SKM-1 (cell line): ENCODE results near the gene IFFO2.

ENCODE experiments used
- DNase-seq: peaks from one replicate; lab custom pipeline; 2025; ENCODE audit not compliant: unreplicated experiment; lab: John Stamatoyannopoulos, UW

The IFFO2 gene

DNA sequence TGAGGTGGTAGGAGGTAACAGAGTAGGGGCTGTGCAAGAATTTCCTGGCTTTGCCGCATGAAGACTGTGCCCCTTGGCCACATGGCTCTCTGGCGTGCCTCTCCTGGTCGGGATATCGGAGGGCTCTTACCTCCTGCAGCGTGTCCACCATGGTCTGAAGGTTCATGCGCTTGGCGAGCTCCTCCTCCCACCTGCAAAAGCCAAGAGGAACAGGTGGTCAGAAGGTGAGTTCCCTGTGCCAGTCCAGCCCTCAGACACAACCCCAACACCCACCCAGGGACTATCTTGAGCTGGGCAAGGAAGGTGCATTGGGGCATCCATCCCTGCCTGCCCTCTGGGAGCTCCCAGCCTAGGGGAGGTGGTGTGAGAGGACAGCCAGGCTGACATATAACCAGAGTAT, 35.5 kb downstream of the IFFO2 start:
- DNase-seq, result no peak

DNA sequence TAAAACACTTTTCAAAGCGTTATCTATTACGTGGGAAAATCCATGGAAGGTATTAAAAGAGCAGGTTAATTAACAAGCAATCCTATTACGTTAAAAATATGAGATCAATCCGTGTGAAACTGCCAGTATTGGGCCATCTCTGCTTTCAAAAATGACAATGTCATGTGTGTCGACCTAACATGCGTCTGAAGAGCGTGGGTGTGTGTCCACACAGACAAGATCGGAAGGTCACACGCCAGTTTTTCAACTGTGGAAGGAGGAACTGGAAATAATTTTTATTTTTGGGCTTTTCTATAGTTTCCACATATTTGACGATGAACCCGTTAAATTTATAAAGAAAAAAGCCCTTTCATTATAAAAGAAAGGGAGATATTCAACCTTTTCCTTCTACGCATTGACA, 36.5 kb downstream of the IFFO2 start:
- no peak for DNase-seq

DNA sequence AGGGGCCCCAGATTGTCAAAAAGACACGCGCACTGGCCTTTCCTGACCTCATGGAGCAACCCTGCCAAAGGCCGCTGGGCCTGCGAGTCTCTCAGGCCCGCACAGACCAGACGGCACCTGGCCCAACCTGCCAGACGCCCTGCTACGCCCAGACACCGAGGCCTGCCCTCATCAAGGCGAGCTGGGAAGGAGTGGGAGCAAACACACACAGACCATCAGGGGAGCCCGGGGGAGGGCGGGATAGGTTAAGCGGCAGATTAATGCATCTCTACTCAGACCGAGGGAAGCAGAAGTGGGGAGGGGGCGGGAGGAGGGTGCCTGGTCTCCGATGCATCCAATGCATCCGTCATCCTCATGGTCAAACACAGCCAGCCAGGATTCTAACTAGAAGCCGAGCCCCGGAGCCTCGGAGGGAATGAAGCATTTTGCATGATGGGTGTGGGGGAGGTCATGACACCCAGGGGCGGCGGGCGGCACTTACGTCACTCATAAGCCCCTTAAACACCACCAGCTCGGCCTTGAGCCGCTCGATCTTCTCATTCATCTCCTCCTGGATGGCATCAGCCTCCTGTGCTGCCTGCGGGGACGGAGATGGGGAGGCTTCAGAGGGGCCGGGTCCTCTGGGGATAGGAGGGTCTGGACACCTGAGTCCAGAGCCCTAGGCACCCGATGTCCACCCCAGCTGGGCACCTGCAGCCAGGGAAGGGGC, 37.1 kb downstream of the IFFO2 start:
- DNase-seq, result no peak

DNA sequence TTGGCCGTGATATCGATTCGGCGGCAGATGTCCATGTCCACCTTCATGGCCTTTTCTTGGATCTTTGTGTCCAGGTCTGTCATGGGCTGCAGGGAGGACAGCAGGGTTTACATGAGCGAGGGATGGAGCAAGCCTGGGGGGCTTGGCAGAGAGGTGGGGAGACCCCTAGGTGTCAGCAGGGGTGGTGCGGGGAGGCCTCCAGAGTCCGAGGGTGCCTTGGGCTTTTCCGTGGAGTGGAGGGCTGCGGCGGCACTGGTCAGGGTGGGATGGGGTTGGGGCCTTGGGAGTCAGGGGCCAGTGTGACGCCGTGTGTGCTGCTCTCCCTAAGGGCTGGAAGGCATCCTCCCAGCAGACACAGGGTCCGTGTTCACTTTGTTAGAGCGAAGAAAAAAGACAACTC, 38.1 kb downstream of the IFFO2 start:
- no peak for DNase-seq

DNA sequence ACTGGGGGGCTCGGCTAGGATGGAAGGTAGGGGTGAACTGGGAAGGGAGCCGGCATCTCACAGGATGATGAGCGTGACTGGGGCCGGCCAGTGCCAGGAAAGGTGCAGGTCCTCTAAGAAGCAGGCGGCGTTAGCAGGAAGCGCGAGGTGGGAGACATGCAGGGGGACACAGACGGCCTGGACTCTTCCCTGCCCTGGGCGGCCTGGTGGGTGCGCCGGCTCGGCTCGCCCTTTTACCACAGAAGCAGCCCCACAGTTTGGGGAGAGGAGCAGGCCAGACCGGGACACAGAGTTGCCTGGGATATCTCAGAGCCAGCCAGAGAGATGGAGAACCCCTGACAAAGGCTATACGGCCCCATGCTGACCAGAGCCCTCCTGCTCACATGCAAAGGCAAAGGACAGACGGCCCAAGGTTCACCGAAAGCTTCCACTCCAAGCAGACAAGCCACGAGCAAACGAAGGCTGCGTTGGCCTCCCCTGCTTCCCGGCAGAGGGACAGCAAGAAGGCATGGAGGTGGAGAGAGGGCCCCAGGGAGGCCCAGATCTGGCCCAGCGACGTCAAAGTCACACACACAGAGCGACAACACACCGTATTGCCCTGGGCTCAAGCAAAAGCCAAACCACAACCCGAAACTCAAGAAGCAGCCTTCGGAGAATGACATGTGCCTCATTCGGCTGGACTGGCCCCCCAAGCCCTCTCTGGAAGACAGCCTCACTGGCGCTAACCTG, 39.2 kb downstream of the IFFO2 start:
- no peak for DNase-seq

DNA sequence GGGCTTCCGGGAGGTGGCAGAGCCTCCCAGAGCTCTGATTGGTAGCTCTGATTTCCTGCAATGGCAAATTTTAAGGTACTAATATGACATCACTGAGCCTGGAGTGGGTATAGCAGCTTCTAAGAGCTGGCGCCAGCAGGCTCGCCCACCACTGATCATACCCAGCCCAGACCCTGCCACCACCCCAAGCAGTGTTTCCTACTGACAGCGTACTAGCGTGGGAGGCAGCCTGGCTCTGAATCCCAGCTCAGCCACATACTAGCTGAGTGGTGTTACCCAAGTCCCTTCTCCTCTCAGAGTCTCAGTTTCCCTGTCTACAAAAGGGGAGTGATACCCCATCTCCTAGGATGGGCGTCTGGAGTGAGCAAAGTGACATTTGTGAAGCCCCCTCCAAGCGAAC, 41.1 kb downstream of the IFFO2 start:
- DNase-seq, result no peak

DNA sequence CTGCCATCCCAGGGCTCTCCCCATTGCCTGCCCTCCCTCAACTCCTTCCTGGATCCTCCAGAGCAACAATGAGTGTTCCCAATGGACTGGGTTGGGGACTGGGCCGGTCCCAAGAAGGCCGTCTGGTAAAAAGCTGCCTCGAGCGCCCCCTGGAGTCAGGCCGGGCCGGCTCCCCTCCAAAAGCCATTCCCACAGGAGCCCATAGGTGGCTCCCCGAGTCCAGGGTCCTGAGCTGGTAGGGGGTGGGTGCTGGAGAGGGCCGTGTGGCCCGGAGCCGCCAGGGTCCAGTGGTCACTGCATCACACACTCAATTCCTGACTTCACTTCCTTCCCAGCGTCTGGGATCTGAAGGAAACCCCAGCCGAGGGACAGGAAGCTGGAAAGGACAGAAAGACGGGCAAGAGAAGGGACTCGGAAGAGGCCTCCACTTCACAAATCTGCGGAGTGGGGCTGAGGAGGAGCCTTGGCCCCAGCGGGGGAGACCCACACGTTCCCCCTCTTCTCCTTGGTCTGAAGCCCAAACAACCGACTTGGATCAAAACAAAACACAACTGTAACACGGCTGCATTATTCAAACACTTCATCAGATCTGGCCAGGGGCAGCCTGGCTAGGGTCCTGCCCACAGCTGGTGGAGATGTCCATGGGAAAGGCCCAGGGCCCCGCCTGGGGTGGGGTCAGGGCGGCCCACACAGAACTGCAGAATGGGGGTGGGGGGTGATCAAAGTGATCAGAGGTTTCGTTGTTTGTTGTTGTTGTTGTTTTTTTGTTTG, 43.2 kb downstream of the IFFO2 start:
- peak; percentile 17 for DNase-seq

DNA sequence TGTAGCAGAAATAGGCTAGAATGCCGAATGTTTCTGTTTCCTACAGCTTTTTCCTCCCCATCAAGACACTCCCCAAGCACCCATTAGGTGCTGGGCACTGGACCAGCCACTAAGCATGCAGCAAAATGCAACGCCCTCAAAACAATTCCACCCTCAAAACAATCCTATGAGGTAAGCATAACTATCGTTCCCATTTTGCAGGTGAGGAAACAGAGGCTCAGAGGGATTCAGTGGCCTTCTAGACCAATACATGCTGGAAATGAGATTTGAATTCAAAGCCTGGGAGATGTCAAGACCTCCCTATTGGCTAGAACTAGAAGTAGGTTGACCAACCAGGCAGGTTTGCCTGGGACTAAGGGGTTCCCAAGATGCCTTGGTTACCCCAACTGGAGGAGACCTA, 43.9 kb downstream of the IFFO2 start:
- DNase-seq, result no peak

DNA sequence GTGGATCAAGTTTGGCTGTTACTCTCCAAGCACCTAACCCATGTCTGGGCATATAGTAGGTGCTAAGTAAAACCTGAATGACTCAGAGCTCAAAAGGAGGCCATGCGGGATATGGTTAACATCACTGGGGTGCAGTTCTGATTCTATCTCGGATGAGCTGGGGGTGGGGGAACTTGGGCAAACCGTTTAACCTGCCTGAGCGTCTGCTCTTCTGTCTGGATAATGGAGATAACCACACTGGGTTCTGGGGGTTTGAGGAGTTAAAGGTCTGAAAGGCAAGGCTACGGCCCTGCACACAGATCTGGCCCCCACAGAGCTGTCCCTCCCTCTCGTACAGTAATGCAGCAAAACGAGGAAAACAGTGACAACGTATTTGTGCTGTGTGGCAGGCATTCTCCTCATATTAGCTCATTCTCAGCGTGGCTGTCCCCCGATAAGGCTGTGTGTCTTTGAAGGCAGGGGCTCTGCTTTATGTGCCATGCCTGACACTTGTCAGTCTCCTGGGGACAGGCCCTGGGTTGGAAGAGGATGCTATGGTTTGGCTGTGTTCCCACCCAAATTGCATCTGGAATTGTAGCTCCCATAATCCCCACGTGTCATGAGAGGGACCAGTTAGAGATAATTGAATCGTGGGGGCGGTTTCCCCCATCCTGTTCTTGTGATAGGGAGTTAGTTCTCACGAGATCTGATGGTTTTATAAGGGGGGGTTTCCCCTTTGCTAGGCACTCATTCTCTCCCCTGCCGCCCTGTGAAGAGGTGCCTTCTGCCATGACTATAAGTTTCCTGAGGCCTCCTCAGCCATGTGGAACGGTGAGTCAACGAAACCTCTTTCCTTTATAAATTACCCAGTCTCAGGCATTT, 47.3 kb downstream of the IFFO2 start:
- DNase-seq, result no peak

DNA sequence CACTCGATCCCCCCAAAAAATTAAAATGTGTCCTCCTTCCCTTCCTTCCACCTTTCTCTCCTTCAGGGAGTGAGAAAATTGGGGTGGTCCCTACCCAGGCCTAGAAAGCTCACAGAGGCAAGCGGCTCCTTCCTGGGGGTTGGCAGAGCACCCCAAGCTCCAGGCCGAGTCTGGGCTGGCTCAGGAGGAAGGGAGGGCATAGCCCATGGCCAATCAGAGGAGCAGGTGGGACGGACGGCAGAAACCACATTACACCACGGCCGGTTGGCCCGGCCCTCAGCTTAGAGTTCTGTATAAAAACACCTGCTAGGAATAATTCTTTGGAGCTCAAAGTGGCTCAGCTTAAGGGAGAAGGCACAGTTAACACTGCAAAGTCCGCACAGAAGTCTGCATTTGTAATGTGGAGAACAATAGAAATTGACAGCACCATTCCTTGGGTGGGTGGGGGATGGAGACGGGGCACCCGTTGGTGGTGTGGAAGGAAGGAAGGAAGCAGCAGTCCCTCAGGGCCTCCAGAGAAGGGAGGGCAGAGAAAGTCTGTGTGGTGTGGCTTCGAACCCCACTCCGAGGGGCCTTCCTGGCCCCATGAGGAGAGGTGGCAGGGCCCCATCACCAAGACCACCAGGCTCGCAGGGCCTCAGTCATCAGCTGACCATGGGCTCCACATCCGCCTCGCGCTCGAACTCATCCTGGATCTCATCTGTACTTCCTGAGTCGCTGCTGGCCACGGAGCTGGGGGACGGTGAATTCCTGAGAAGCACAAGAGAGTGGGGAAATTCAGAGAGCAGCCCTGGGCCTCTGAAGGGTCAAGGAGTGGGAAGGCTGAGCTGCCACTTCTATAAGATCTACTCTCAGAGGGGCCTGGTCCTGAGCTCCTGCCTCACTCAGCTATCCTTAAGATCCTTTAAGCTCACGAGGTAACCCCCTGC, 48.3 kb downstream of the IFFO2 start:
- no peak for DNase-seq

DNA sequence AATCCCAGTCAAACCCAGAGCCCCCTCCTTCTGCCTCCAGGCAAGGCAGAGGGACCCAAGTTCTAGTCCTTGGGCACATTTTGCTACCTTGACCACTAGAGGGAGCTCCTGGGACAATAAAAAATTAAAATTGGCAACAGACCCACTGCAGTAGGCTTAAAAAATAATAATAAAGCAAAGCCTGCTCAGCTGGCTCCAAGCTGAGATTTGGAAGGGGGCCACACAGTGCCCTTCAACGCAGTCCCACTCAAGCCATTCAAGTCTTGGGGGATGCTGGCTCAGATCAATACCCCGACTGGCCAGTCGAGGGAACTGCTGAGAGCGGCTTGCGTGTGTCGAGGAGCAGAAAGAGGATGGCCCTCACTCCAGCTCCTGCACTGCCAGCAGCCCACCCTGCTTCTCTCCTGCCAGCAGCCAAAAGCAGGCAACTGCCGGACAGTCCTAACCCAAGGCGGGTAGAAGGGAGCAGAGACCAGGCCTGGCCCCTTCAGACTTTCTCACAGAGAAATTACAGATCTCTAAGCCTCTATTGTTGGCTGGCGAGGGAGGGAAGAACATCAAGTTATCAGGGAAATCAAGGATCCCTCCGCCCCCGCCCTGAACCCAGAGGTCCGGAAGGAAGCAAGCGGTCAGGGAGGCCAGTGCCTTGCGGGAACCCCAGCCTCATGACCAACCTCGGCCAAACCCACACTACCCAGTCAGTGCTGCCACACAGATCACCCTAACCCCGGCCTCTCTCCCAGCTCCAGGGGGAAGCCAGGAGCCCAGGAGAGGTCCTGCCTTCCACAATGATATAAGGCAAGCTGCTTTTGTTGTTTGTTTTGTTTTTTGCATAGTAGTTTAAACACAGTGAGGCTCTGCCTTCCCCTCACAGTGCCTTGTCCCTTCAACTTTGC, 49.2 kb downstream of the IFFO2 start:
- peak; percentile 33 for DNase-seq

DNA sequence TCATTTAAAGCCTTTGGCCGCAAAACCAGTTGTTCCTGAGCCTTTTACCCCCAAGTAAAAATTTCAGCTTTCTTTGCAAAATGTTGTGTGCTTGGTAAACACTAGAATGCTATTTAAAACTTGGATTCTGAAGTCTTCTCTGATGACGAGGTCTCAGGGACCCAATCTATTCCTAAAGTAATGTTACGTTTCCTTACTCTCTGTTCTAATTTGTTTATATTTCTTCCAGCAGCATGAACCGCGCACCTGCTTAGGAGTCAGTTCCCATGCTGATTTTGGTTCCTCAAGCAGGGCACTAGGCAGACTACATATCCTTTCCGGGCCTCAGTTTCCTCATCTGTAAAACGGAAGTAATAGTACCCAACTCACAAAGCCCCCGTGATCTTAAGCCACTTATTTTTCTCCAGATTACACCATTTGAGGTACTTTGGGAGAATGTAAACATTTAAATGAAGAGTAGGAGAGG, 53.2 kb downstream of the IFFO2 start:
- no peak for DNase-seq

DNA sequence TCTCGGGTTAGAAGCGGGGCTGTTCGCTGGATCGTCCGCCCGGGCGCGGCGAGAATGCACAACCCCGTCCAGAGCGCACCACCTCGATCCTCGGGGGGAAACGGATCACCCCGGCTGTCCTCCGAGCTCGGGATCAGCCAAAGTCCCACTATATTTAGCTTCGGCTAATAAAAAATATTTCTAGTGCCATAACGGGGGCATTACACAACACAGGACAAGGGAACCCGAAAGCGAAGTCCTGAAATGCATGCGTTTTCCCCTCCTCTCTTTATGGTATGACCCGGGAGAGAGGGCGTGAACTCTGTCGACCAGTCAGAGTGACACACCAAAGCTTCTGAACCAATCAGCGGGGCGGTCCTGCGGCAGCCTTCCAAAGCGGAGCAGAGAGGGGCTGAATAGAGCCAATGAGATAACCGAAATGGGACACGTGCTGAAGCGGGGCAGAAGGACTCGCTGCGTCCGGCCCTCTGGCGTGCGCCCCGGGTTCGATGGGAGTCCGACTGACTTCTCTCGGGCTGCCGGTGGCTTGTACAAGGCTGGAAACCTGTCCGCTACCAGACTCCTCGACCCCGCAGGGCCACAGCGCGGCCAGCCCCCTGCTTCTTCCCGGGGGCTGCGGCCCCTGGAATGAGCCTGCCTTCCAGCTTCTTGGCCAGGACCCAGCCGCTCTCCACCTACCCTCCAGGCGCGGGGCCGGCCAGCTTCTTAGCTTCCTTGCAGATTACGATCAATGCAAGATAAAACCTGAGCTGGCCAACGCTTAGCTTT, 53.8 kb downstream of the IFFO2 start, which contains the start of gene ALDH4A1:
ALDH4A1 (minus strand) TSS at position 33 of the 768 bp plus-strand sequence; CDS start at position 1, 32 bp downstream.
- peak; percentile 98 for DNase-seq

DNA sequence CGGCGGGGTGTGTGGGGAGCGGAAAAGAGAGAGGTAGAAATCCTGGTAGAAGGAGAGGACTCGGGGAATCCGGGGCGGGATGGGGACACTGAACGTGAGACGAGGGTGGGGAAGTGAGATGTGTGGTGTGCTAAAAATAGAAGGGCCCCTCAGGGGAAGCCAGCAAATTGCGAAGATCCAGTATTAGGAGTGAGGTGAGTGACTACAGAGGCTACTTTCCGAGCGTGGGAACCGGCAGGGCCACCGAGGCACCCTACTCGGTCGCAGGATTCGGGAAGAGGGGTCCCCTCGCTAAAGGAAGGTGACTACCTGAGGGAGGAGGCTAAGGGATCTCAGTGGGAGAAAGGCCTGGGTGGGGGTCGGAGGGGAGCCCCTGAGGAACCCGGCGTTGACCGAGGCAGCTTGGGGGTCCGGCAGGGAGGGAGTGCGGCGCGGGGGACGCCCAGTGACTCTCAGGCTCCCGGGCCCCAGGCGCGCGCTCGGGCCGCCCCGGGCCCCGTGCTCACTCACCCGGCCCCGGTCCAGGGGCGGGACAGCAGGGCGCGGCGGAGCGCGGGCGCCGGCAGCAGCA, 54.4 kb downstream of the IFFO2 start:
- no peak for DNase-seq

DNA sequence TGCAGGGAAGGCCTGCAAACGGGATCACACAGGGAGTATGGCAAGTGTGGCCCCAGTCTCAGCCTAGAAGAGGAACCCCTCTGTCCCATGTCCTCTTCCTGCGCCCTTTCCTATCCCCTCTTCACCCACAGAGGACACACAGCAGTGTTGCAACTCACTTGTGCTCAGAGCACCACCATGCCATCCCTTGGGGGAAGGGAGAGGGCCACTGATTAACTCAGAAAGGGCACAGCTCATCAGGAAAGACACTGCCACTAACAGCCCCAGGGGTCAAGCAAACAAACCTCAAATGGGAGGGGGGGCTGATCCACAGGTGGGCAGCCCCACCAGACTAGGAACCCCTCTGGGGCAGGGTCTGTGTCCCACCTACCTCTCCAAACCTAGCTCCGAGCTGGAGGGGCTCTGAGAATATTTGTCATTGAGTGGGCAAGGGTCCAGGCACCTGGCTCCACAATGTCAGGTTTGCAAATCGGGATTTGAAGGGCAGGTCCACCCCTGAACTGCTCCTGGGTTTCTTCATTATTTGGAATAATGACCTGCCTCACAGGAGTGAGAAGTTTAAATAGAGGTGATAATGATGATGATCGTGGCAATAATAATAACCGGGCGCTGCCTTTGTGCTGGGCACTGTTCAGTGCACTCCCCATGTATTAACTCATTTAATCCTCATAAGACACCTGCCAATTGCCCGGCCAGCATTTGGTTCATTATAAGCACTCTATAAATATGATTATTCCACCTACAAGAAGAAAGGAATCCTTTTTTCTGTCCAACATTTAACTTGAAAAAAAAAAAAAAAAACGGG, 55.1 kb downstream of the IFFO2 start:
- DNase-seq, result no peak

DNA sequence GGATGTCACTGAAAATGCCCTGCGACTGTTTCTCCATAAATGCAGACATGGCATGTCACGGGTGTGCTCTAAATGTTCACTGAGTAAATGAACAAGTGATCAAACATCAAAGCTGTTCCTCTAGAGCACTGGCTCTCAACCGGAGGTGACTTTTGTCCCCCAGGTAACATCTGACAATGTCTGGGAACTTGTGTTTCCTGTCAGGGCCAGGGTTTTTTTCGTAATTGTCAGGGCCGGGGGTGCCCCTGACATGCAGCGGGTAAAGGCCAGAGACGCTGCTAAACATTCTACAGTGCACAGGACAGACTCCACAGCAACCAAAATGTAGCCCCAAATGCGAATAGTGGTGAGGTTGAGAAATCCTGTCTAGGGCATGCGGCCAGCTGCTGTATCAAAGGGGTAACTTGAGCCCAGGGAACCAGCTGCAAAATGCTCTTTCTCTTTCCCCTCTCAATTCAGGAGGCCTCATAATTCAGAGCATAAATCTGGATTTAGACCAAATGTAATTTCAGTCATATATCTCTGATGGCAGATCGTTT, 56.1 kb downstream of the IFFO2 start:
- no peak for DNase-seq
